Large intestine (tissue), 3 donors: Measurements from ENCODE around the gene ZNF267. TPM values are rescaled to one million over a fixed set of nuclear protein-coding genes. Genes with fewer than 3 reads are reported as not detected.
"Not testable (repeated sequence)": the region's sequence is repeated elsewhere in the genome, so short reads cannot be mapped to it uniquely, and the experiment has no call there.

Experiments
- DNase-seq, 2 donors: peaks; one replicate each; pipeline versions ENCODE4 v3.0.0 to v3.0.0-alpha.2; 2013
- H3K27ac ChIP-seq: one replicate; pipeline ENCODE4 v1.5.1; 2013; ENCODE audit warnings: low read length
- H3K27me3 ChIP-seq: 2 replicates; pipeline ENCODE4 v1.6.1; 2013; ENCODE audit warnings: low read length; ENCODE audit not compliant: control insufficient read depth, insufficient read depth
- H3K36me3 ChIP-seq: 2 replicates; pipeline ENCODE4 v1.6.1; 2013; ENCODE audit warnings: low read length; ENCODE audit not compliant: control insufficient read depth, insufficient read depth
- H3K4me1 ChIP-seq: one replicate; pipeline ENCODE4 v1.6.1; 2013; ENCODE audit warnings: low read length; ENCODE audit not compliant: control insufficient read depth, insufficient read depth
- H3K4me3 ChIP-seq: one replicate; pipeline ENCODE4 v1.5.1; 2013; ENCODE audit warnings: low read length
- H3K9me3 ChIP-seq: one replicate; pipeline ENCODE4 v1.6.1; 2013; ENCODE audit warnings: mild to moderate bottlenecking, low read depth, low read length, moderate library complexity; ENCODE audit not compliant: control insufficient read depth
- WGBS: methylation state at CpG from one replicate; pipeline ENCODE4 v1.1.5; 2013; ENCODE audit warnings: low lambda C conversion rate; ENCODE audit not compliant: insufficient coverage; 5-methylcytosine and 5-hydroxymethylcytosine counted together
- polyA plus RNA-seq: library from polyadenylated mRNA; unstranded; fragments of 120-200 nt; gene quantifications from one replicate; pipeline ENCODE4 v1.2.1, GENCODE V29; 2013

The ZNF267 gene
- polyA plus RNA-seq, 1 donor, result 13.2 TPM

DNA sequence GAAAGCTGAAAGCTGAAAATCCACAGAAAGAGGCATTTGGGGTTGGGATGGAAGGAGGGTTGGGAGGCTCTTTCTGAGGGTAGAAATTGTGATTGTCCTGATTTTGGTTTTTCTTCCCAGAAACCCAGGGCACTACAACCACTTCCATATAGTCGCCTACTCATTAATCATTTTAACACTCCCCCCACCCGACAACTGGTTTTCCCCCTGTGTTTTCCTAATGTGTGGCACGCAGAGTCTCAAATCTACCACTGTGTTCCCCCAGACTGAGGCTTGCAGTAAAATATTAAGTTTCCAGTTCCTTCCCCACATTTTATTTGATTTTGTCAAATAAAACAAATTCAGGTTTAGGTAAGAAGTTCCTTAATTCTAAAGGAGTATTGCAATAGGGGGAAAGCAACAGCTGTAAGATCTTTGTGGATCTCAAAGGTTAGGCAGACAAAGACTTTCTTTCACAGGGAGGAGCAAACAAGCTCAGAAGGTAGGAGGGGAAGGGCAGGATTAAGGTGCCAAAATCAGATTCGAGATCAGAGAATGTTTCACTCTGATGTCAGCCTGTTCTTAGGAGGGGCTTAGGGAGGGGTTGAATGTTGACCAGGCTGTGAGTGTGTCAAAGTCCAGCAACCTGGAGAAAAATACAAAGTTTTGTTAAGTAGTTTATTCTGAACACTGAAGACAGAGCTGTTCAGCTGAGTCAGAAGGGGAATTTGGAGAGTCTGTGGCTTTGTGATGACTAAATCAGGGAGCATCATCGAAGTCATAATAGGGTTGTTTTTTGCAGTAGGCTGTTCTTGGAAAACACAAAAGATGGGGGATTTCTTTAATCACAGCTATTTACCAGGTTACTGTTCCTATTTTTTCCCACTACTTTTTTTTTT lies 3.6 kb downstream of the ZNF267 start:
- peaks cover 21% of the 10 kb centered on the region for H3K36me3 ChIP-seq
- peak; percentile 44 to 75 for DNase-seq
- peak overlapping the region; percentile 26 for H3K27ac ChIP-seq
- 25% methylated on average over 4 of the region's 5 CpGs for WGBS
- H3K27me3 ChIP-seq, result no peaks in the 10 kb centered on the region
- H3K4me1 ChIP-seq, result peaks cover 16% of the 10 kb centered on the region
- H3K4me3 ChIP-seq, result no peak overlapping the region
- H3K9me3 ChIP-seq, result no peaks in the 10 kb centered on the region

DNA sequence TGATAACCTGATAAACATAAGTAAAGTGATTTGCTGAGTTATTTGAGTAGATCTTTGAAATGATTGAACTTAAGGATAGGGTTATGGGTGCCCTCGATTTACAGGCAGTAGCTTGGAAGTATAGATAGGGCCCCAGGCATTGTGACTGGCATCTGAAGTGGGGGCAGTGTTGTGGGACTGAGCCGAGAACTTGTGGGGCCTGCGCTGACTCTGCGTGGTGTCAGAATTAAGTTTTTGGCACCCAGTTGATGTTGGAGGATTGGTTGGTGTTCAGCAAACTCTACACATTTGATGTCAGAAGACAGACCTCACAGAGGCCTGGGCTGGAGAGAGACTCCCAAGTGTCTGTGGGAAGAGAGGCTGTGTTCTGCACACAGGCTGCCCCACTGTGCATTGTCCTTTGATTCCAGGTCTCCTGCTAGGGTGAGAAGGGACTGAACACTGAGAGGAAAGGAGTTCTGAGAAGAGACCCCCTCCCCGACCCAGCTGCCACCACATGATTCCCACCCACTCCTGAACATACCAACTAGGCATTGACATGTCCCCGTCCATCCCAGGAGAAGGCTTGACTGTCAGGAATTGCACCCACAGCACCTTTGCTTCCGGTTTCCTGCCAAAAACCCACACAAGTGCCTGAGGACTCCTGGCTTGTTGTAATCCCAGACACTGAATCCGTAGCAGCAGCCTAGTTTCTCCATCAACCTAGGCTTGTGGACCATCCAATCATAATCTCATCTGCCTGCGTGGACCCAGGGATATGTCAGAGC lies 4.5 kb downstream of the ZNF267 start:
- no CpG with 5 or more reads among the region's 9 CpGs for WGBS

DNA sequence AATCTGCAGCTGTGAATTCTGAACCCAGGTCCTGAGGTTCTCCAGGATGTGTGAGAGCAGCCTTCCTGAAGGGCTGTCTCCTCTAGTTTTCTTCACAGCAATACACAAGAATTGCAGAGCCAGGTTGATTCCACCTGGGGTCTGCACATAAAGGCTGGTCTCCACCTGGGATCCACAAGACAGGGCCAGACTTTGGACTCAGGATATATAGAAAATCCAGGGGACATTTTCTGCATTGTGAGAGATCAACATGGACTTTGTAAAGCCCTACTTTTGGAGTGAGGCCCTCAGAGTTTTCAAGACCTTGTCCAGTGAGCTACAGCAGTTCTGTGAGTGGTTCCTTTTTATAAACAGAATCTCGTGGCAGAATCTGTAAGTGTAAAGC lies 6.3 kb downstream of the ZNF267 start:
- DNase-seq, result no peak
- Histone ChIP-seq H3K27me3 (no peaks in the 10 kb centered on the region), H3K4me1 (peaks cover 16% of the 10 kb centered on the region), H3K4me3 (no peak overlapping the region), H3K36me3 (peaks cover 29% of the 10 kb centered on the region), H3K27ac (no peak overlapping the region), H3K9me3 (no peaks in the 10 kb centered on the region)
- no CpG with 5 or more reads among the region's 1 CpG for WGBS

More for the DNA sequence above, 4.5 kb downstream of the ZNF267 start:
- Histone ChIP-seq H3K9me3 (no peaks in the 10 kb centered on the region), H3K27ac (no peak overlapping the region), H3K27me3 (no peaks in the 10 kb centered on the region), H3K4me1 (peaks cover 16% of the 10 kb centered on the region), H3K4me3 (no peak overlapping the region), H3K36me3 (peaks cover 24% of the 10 kb centered on the region)
- DNase-seq, result no peak

DNA sequence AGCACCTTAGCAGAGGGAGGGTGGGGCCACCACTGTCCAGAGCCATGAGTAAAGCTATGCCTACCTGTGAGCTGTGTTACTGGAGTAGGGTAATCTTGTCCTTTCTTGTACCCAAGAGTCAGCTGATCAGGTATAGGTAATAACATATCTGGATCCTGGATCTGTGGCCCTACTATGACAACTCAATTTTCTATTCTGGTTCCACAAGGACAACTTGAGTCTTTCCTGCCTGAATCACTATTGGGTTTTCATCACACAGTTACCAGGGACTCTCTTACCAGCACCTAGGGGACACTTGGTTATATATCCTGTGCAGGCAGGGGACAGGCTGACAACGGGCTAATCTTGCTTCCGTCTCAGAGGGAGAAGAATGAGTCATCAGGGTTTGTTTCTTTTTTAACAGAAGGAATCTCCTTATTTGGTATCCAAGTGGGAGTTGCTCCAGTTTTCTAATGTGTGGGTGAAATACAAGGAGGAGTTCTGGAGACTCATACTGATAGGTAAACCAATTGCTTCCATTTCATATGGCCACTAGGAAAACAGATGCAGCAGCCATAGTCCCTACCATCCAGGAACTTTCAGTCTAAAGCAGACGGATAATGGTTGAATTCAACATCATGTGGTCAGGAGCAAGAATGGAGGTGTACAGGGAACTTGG lies 6.8 kb downstream of the ZNF267 start:
- Histone ChIP-seq H3K36me3 (peaks cover 34% of the 10 kb centered on the region), H3K27ac (no peak overlapping the region), H3K4me3 (no peak overlapping the region), H3K27me3 (no peaks in the 10 kb centered on the region), H3K9me3 (no peaks in the 10 kb centered on the region), H3K4me1 (peaks cover 16% of the 10 kb centered on the region)
- DNase-seq, result no peak
- WGBS, result no CpG with 5 or more reads among the region's 3 CpGs

DNA sequence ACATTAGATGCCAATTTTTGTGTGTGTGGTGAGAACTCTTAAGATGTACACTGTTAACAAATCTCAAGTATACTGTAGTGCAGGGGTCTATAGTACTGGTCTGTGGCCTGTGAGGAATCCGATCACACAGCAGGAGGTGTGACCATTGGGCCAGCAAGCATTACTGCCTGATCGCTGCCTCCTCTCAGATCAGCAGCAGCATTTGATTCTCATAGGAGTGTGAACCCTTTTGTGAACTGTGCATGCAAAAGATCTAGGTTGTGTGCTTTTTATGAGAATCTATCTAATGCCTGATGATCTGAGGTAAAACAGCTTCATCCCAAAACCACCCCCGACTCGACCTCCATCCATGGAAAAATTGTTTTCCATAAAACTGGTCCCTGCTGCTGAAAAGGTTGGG lies 12.6 kb downstream of the ZNF267 start:
- peaks cover 36% of the 10 kb centered on the region for H3K36me3 ChIP-seq
- WGBS, result 90% methylated on average over 2 of the region's 4 CpGs
- H3K4me1 ChIP-seq, result no peaks in the 10 kb centered on the region
- no peak for DNase-seq
- H3K27me3 ChIP-seq, result no peaks in the 10 kb centered on the region
- H3K27ac ChIP-seq, result no peak overlapping the region
- H3K9me3 ChIP-seq, result no peaks in the 10 kb centered on the region
- H3K4me3 ChIP-seq, result no peak overlapping the region

DNA sequence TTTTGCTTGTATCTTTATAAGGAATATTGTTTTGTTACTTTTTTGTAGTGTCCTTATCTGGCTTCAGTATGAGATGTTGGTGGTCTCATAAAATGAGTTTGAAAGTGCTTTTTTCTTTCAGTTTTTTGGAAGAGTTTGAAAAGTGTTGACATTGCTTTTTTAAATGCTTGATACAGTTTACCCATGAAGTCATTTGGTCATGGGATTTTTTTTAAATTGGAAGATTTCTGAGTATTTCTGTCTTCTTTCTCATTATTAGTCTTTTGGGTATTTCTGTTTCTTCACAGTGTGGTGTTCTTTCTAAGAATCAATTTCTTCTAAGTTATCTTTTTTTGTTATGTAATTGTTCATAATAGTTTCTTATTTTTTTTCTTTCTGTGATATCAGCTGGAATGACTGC lies 15.1 kb downstream of the ZNF267 start:
- Histone ChIP-seq H3K9me3 (no peaks in the 10 kb centered on the region), H3K36me3 (peaks cover 49% of the 10 kb centered on the region)
- no peak for DNase-seq

DNA sequence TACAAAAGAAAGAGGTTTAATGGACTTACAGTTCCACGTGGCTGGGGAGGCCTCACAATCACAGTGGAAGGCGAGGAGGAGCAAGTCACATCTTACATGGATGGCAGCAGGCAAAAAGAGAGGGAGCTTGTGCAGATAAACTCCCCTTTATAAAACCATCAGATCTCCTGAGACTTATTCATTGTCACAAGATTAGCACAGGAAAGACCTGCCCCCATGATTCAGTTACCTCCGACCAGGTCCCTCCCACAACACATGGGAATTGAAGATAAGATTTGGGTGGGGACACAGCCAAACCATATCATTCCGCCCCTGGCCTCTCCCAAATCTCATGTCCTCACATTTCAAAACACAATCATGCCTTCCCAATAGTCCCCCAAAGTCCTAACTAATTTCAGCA lies 18.5 kb downstream of the ZNF267 start:
- H3K4me3 ChIP-seq, H3K27ac ChIP-seq, H3K4me1 ChIP-seq, H3K9me3 ChIP-seq, H3K27me3 ChIP-seq, DNase-seq: not testable (repeated sequence)
- no CpG with 5 or more reads among the region's 4 CpGs for WGBS
- H3K36me3 ChIP-seq, result peaks cover 55% of the 10 kb centered on the region

More for the DNA sequence above, 15.1 kb downstream of the ZNF267 start:
- H3K4me3 ChIP-seq, result no peak overlapping the region
- H3K27ac ChIP-seq, result no peak overlapping the region
- H3K4me1 ChIP-seq, result no peaks in the 10 kb centered on the region
- no peaks in the 10 kb centered on the region for H3K27me3 ChIP-seq

DNA sequence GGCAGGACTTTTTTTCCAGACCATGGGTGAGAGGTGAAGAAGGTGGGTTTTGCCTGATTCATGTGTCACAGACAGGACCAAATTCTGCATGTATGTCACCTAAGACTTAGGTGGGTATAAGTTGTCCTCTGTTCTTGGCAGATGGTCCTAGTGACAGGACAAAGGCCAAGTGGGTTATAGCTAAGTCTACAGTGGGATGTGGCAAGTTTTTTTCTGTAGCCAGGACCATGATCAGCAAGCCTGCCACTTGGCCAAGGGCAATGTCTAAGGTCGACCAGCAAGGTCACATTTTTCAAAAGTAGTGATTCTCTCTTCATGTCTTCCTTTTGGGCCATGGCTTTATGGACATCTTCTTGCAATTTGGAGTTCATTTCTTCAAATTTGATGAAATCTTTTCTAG lies 20.2 kb downstream of the ZNF267 start:
- Histone ChIP-seq H3K9me3 (no peaks in the 10 kb centered on the region), H3K4me3 (no peak overlapping the region), H3K36me3 (peaks cover 55% of the 10 kb centered on the region), H3K27me3 (no peaks in the 10 kb centered on the region), H3K4me1 (no peaks in the 10 kb centered on the region), H3K27ac (no peak overlapping the region)
- no CpG with 5 or more reads among the region's 1 CpG for WGBS
- no peak for DNase-seq

DNA sequence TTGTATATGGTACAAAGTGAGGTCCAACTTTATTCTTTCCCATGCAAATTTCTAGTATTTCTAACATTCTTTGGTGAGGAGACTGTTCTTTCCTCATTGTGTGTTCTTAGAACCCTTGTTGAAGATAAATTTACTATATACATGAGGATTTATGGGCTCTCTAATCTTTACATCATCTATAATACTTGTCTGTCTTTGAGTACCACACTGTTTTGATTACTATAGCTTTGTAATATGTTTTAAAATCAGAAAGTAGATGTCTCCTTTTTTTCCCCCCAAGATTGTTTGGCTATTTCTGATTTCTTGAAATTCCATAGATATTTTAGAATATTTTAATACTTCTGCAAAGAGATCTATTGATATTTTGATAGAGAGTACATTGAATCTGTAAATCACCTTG lies 23.7 kb downstream of the ZNF267 start:
- peaks cover 36% of the 10 kb centered on the region for H3K36me3 ChIP-seq
- no peaks in the 10 kb centered on the region for H3K4me1 ChIP-seq
- H3K9me3 ChIP-seq, result no peaks in the 10 kb centered on the region
- no peak overlapping the region for H3K4me3 ChIP-seq
- no peak overlapping the region for H3K27ac ChIP-seq
- no peaks in the 10 kb centered on the region for H3K27me3 ChIP-seq
- no peak for DNase-seq

DNA sequence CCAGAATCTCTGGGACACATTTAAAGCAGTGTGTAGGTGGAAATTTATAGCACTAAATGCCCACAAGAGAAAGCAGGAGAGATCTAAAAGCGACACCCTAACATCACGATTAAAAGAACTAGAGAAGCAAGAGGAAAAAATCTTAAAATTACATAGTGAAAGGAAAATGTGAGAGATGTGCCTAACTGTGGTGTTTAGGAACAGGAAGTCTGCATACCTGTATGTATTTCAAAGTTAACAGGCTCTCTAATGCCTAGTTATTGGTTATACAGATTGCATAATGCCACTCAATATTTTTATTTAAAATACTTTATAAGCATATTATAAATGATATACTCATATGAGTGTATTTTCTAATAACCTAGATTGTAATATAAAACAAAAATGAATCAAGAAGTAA lies 25.9 kb downstream of the ZNF267 start:
- Histone ChIP-seq H3K9me3 (no peaks in the 10 kb centered on the region), H3K4me1 (no peaks in the 10 kb centered on the region), H3K4me3 (no peak overlapping the region), H3K36me3 (peaks cover 15% of the 10 kb centered on the region), H3K27ac (no peak overlapping the region), H3K27me3 (no peaks in the 10 kb centered on the region)
- WGBS, result 100% methylated on average over 2 of the region's 2 CpGs
- no peak for DNase-seq
